HG03064 (cell line): ENCODE data around the gene FUT2.
"Not testable (repeated sequence)": the region's sequence is repeated elsewhere in the genome, so short reads cannot be mapped to it uniquely, and the experiment has no call there.

Experiments
- ATAC-seq: cut with Tn5 transposase; IDR thresholded peaks from one replicate; pipeline ENCODE4 v1.9.1; 2021; ENCODE audit warnings: low read depth; ENCODE audit not compliant: unreplicated experiment

FUT2 gene

DNA sequence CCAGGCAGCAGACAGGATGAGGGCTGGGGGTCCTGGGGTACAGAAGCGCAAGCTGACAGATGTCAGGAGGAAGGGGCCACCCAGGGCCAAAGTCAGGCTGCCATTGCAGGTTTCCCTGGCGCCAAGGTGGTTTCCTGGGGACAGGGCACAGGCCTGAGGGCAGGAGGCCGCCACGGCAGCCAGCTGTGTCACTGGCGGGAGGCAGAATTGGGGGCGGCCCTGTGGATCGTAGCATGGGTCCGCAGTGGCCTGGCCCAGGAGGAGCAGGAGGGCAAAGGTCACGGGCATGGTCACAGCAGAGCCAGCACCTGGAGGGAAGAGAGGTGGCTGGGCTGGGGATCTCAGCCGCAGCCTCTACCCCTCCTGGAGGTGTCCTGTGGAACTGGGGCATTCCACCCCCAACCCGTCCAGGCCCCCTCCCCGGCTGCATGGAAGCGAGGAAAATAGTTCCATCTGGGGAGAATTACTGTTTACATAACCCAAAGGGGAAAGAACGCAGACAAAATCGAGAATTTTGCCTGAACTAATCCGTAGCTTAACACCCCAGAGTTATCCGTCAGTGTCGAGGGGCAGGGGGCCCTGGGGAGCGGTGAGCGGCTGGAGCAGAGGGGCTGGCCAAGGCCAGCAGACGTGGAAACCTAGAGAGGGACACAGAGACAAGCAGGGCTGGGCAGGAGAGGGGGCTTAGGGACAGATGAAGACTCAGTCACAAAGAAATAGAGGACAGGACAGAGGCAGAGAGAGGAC lies 24.9 kb upstream of the FUT2 start:
- no peak for ATAC-seq

GRCh38 chr19:48671446-48671995 lies 24.2 kb upstream of the FUT2 start:
- no peak for ATAC-seq

GRCh38 chr19:48672994-48673393 lies 22.8 kb upstream of the FUT2 start, which contains the start of gene NTN5:
Gene NTN5 (minus strand): TSS chr19:48673017. CDS start chr19:48670986, 2,031 bp downstream.
- ATAC-seq = no peak

DNA sequence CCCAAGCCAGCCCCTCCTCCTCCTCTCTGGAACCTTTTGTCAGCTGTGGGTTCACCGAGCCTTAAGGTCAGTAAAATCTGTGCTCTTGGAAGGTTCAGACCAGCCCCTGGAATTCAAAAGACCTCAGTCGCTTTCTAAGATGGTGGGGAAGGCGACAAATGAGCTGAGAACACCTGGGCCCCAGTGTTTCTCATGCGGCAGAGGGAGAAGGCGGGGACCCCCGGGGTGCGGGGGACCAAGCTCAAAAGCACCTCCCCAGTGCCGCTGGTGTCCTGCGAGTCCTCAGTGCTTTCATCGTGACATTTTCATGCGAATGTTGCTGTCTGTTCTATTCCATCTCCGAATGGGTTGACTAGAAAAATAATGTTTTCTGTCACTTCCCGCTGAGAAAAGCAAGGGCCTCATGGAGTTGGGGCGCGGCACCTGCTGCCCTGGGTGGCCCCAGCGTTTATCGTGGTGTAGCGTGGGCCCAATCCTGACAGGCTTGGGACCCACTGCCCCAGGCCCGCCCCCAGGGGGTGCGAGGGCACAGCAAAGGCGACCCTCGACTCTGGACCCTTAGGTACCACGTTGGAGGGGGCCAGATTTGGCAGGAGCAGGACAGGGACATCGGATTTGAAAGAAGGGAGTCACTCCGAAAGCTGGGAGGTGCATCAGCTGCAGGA lies 22.2 kb upstream of the FUT2 start:
- no peak for ATAC-seq

DNA sequence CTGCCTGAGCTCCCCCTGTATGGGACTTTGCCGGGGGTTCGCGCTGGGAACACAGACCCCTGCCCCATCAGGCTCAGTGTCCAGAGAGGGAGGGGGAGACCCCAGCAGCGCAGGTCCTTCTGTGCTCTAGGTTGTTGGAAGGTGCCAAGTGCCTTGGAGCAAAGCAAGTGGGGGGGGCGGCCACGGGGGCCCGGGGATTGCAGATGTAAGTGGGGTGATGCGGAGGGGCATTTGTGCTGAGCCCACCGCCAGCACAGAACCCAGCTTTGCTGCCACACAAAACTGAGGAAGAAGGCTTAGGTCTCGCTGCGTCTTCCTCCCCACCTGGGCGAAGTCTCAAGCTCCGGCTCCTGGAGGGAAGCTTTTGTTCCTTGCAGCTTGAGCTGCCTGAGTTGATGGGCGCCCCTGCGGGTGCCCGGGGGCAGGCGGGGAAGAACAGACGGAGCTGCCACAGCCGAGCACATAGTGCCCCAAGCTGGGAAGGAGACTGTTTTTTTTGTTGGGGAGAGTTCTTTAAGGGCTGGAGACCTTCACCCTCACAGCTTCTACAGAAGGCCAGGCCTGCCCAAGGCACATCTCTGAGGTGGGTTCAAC lies 21.5 kb upstream of the FUT2 start:
- no peak for ATAC-seq

GRCh38 chr19:48674921-48675824 lies 20.6 kb upstream of the FUT2 start:
- ATAC-seq = no peak

DNA sequence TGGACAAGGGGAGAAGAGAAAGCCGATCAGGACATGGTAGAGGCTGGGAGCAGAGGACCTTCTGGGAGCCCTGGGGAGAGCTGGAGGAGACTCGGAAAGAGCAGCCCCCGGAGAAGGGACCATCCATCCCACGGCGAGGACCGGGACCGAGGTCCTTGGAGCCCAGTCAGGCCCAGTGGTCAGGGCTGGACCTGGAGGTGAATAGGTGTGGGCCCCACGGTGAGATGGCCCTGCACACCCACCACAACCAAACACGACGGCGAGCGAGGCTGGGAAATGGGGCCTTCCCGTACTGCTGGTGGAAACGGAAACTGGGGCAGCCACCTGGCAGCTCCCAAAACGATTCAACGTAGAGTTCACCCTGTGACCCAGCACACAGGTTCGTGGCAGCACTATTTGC lies 19.3 kb upstream of the FUT2 start:
- no peak for ATAC-seq

- ATAC-seq = no peak
These were observed 18.9 kb upstream of the FUT2 start for GRCh38 chr19:48676887-48677286.

- no peak for ATAC-seq
These were observed 17.6 kb upstream of the FUT2 start for GRCh38 chr19:48678201-48678600.

DNA sequence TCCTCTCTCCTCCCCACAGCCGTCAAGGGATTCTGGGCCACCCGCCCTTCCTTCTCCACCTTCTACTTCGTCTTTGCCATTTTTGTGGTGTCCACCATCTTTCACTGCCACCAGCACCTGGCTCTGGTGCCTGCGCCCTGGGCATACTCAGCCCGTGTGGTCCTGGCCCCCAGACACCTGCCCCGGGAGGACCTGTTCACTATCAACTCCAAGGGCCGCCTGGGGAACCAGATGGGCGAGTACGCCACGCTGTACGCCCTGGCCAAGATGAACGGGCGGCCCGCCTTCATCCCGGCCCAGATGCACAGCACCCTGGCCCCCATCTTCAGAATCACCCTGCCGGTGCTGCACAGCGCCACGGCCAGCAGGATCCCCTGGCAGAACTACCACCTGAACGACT lies 15.8 kb upstream of the FUT2 start:
- not testable (repeated sequence) for ATAC-seq

GRCh38 chr19:48680436-48681126 lies 15.2 kb upstream of the FUT2 start:
- ATAC-seq = no peak

DNA sequence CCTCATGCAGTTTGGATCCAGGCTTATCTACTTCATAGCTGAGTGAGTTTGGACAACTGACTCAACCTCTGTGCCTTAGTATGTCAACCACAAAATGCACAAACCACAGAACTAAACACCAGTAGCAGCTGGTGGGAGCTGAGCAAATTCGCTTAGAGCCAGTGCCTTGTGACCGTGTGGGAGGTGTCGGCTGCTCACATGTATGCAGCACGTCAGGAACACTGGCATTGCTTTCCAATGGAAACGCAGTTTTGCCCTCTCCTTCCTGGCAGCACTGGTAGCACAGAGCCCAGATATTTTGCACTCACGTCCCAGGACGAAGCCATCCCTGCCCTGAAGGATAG lies 14.7 kb upstream of the FUT2 start:
- no peak for ATAC-seq

GRCh38 chr19:48683349-48683748 lies 12.4 kb upstream of the FUT2 start:
- no peak for ATAC-seq

GRCh38 chr19:48685583-48685982 lies 10.2 kb upstream of the FUT2 start:
- ATAC-seq = no peak

DNA sequence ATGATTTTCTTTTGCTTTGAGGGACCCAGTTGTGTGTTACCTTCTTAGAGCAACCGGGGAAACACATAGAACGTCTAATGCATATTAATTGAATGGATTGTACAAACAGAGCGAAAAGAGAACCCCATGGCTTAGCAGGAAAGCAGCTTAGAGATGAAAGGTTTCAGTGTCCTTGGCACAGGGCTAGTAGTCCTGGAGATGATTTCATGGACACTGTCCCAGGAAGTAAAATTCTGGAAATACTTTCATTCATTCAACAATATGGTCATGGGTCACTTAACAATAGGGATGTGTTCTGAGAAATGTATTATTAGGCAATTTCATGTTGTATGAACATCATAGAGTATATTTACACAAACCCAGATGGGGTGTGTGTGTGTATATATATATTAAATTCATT lies 9.7 kb upstream of the FUT2 start:
- no peak for ATAC-seq

DNA sequence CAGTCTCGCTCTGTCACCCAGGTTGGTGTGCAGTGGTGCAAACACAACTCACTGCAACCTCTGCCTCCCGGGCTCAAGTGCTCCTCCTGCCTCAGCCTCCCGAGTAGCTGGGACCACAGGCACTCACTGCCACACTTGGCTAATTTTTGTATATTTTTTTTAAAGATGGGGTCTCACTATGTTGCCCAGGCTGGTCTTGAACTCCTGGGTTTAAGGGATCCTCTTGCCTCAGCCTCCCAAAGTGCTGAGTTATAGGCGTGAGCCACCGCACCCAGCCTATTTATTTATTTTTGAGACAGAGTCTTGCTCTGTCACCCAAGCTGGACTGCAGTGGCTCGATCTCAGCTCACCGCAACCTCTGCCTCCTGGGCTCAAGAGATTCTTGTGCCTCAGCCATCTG lies 9.1 kb upstream of the FUT2 start:
- not testable (repeated sequence) for ATAC-seq

GRCh38 chr19:48687776-48688175 lies 8.0 kb upstream of the FUT2 start:
- ATAC-seq = no peak

GRCh38 chr19:48689449-48689848 lies 6.3 kb upstream of the FUT2 start:
- no peak for ATAC-seq

DNA sequence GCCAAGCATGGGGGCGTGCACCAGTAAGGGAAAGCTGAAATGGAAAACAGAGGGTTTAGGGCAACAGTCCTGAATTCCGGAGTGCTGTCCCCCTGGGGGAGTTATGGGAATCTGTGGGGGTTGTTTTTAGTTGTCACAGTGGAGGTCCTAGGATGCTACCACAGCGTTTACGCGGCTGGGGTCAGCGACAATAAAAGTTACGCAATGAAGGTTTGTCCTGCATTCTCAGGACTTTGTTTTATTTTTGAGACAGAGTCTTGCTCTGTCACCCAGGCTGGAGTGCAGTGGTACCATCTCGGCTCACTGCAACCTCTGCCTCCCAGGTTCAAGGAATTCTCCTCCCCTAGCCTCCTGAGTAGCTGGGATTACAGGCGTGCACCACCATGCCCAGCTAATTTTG lies 2.1 kb upstream of the FUT2 start:
- not testable (repeated sequence) for ATAC-seq
